ENCODE measurements around the gene BORCS5.

Gene BORCS5

GRCh38 chr12:12353807-12354206 lies 3.1 kb upstream of the BORCS5 start:
- DNase-seq: no peak

- no peak for DNase-seq
Observed at GRCh38 chr12:12356467-12356895, 397 bp upstream of the BORCS5 start.

GRCh38 chr12:12357719-12358461 lies 1.0 kb downstream of the BORCS5 start:
- peak in 1 of 6 experiments; percentile 21 for DNase-seq

GRCh38 chr12:12358528-12358927 lies 1.6 kb downstream of the BORCS5 start:
- DNase-seq: no peak

GRCh38 chr12:12364787-12365445 lies 8.0 kb downstream of the BORCS5 start:
- no peak for DNase-seq

GRCh38 chr12:12365446-12365802 lies 8.5 kb downstream of the BORCS5 start:
- DNase-seq: no peak

GRCh38 chr12:12365931-12366431 lies 9.1 kb downstream of the BORCS5 start:
- no peak for DNase-seq

GRCh38 chr12:12366701-12367481 lies 10.0 kb downstream of the BORCS5 start:
- DNase-seq: no peak

GRCh38 chr12:12367482-12367998 lies 10.7 kb downstream of the BORCS5 start:
- DNase-seq: no peak

GRCh38 chr12:12372946-12373722 lies 16.3 kb downstream of the BORCS5 start:
- DNase-seq: no peak

GRCh38 chr12:12376646-12377448 lies 20.0 kb downstream of the BORCS5 start:
- DNase-seq: peak in 4 of 6 experiments; percentile 7 to 81 (median 74)

- DNase-seq: no peak
Observed at GRCh38 chr12:12378616-12379015, 21.7 kb downstream of the BORCS5 start.

- DNase-seq: peak in 3 of 6 experiments; percentile 65 to 76 (median 74)
Observed at GRCh38 chr12:12379831-12380730, 23.2 kb downstream of the BORCS5 start.

GRCh38 chr12:12380949-12381593 lies 24.2 kb downstream of the BORCS5 start:
- no peak for DNase-seq

- no peak for DNase-seq
Observed at GRCh38 chr12:12381982-12382381, 25.1 kb downstream of the BORCS5 start.

GRCh38 chr12:12384571-12385340 lies 27.9 kb downstream of the BORCS5 start:
- DNase-seq: no peak

GRCh38 chr12:12387501-12387900 lies 30.6 kb downstream of the BORCS5 start:
- DNase-seq: no peak

GRCh38 chr12:12392413-12392812 lies 35.5 kb downstream of the BORCS5 start:
- DNase-seq: no peak

GRCh38 chr12:12393171-12393570 lies 36.3 kb downstream of the BORCS5 start:
- no peak for DNase-seq

All from stimulated activated naive CD4-positive, alpha-beta T cell (primary cell).